ENCODE results near the gene PPP2R5C. TPM values are rescaled to one million over a fixed set of nuclear protein-coding genes. Genes with fewer than 3 reads are reported as not detected.
"Not testable (repeated sequence)": the region's sequence is repeated elsewhere in the genome, so short reads cannot be mapped to it uniquely, and the experiment has no call there.

The PPP2R5C gene
- total RNA-seq, 1 experiment from 2014 or later: 113 TPM

DNA sequence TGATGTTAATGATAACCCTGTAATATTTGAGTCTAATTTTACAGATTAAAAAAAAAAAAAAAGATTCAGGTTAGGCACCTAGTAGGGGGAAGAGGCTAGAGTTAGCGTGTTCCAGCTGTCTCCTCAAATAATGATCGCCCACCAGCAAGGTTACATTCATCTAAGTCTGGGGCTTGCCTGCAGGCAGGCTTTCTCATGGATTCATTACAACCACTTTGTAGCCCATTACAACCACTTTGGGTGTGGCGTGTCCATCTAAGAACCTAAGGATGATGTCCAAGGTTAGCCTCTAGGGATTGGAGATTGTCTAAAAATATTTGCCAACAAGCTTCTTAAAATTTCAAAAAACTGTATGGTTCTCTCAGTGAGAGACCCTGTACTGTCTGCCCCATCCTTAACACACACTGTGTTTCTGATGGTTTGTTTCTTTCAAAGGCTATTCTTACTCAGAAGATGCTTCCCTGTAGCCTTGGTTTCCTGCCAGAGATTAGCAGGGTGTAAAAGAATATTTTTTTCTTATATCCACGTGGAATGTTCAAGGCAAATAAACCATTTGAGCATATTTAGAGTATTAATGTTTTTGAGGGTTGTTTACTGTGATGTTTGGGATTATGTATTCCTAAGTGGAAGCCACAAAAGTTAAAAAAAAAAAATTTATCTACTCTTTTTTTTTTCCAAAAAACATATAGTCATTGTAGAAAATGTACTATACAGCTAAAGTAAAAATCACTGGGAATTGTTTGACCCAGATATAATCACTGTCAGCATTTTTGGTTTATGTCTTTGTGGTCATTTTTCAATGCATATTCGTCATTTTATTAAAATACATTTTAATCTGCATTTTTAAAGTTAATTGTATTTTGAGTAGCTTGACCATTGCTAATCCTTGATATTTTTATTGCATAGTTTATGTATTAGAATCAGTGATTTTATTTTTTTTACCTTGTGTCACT is 204.5 kb downstream of the PPP2R5C start:
- peak; percentile 29 for DNase-seq (ENCODE audit: low read depth)

DNA sequence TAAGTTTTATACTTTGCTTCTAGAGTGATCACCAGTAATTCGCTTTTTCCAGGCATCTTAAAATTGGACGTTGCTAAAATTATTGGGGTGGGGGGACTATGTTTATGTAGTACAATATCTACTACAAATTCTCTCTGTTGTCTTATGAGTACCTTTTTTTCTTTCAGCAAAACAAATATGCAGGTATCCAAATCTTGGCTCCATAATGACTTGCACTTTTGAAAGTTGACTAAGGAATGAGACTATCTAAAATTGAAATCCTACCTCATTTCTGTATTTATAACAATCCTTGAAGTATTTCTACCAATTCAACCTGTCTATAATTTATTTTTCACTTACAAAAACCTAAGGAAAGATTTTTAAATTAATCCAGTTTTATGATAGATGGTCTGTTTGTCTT is 205.2 kb downstream of the PPP2R5C start:
- DNase-seq (ENCODE audit: low read depth): no peak

DNA sequence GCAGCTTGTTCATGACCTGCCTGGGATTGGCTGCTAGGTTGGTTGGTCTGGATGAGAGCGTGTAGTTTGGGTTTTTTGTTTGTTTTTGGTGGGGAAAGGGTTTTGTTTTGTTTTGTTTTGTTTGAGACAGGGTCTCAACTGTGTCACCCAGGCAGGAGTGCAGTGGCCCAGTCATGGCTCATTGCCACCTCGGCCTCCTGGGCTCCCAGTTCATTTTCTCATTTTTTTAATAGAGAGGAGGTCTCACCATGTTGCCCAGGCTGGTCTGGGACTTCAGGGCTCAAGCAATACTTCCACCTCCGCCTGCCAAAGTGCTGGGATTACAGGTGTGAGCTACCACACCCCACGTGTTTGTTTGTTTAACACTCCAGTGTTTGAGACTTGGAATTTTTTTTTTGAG is 206.7 kb downstream of the PPP2R5C start:
- no peak for DNase-seq (ENCODE audit: low read depth)

DNA sequence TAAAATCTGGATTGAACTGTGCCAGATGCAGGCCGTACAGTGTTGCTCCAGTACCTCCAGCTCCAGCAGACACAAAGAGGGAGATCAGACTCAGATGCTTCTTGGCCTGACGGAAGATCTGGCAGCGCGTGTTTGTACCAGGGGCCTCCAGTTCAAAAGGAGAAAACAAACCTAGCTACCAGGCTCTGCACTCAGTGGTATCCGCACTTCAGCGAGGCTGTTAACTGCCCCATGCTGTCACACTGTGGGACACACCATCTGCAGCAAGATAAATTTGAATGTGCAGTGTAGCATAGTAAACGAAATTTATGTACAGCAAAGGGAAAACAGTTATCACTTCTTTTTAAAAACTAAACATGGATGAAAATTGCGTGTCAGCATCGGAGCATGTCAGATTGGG is 208.0 kb downstream of the PPP2R5C start:
- DNase-seq (ENCODE audit: low read depth): no peak

DNA sequence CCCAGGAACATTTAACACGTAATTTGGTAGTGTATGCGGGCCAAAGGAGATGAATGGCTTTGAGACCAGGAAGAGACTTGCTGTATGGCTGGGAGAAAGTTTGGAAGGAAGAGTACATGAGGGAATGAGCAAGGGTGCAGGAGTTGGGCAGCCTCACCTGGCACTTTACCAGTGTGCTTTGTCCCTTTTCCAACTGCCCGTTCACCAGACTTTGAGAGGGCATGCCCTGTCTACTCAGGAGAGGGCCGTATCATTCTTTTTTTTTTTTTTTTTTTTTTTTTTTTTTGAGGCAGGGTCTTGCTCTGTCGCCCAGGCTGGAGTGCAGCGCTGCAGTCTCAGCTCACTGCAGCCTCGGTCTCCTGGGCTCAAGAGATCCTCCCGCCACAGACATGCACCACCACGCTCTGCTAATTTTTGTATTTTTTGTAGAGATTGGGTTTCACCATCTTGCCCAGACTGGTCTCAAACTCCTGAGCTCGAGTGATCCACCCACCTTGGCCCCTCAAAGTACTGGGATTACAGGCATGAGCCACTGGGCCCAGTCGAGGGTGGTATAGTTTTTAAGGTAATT is 209.4 kb downstream of the PPP2R5C start:
- DNase-seq (ENCODE audit: low read depth): no peak

DNA sequence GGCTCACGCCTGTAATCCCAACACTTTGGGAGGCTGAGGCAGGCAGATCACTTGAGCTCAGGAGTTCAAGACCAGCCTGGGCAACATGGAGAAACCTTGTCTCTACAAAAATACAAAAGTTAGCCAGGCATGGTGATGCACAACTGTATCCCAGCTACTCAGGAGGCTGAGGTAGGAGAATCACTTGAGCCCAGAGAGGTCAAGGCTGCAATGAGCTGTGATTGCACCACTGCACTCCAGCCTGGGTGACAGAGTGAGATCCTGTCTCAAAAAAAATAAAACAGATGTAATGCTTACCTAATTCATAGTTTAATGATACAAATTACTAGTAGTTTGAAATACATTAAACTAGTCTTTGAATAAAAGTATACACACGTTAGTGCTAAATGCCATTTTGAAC is 209.9 kb downstream of the PPP2R5C start:
- not testable (repeated sequence) for DNase-seq (ENCODE audit: low read depth)

DNA sequence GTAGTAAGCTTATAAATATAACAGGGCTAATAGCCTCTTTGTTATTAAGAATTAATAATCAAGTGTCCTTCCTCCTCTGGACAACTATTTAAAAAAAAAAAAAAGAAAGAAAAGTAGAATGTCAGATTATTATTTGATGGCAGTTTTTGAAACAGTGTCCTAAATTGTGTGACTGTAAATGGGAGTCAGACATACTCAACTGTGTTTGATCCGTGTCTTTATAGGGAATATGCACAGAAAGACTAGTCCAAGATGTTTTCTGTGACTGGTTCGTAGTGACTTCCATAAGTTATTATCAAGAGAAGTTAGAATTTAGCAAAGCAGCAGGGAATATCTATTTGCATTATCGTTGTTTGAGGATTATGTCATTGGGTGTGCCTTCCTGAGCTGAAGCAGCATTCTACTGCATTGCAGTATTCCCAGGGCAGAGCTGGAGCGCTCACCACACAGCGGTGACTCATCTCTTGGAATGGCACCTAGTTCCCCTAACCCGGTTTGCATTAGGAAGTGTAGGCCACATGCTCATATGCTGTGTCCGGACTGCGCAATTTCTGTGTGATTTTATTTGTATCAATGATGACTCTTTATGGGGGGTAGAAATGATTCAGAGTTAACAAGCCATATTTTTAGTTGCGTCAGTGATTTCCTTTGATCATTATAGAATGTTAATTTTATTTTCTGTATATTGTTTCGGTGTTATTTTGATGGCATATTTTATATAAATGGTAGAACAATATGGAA is 210.8 kb downstream of the PPP2R5C start:
- peak; percentile 97 for DNase-seq (ENCODE audit: low read depth)

DNA sequence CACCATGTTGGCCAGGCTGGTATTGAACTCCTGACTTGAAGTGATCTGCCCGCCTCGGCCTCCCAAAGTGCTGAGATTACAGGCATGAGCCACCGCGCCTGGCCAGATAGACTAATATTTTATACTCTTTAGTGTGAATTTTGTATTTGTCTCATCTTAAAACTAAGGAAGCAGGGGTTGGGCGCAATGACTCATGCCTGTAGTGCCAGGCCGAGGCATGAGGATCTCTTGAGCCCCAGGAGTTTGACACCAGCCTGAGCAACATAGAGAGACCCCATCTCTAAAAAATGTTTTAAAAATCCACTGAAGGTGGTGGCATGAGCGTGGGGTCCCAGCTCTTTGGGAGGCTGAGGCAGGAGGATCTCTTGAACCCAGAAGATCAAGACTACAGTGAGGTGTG is 211.8 kb downstream of the PPP2R5C start:
- peak; percentile 45 for DNase-seq (ENCODE audit: low read depth)

DNA sequence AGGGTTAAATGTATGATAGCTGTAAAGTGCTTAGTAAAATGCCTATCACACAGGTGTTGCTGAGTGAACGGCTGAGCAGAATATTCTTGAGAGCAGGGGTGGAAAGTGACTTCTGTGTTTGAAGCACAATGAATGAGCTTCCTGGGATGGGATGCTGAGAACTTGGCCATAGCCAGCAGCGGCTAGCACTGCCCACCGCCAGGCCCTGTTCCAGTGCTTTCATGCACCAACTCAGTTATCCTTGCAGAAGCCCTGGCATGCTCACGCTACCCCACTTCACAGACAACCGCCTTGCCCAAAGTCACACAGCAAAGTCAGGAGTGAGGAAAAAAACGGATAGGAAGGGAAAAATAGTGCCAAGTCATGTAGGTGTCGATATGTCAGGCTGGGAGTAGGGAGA is 213.7 kb downstream of the PPP2R5C start:
- no peak for DNase-seq (ENCODE audit: low read depth)

Other genes with a start within 250 kb of the PPP2R5C start
- gene DIO3, start 200.2 kb upstream of the PPP2R5C start, total RNA-seq (2014; rRNA removed; shearing (Covaris generic)): not detected in 2 replicates
- gene DYNC1H1, start 202.9 kb downstream of the PPP2R5C start, total RNA-seq (2014; rRNA removed; shearing (Covaris generic)): 167 and 171 TPM in 2 replicates